Germinal center (tissue), 1 donor: ENCODE results near the gene SLBP.

Source experiments
- DNase-seq: peaks from one replicate; pipeline ENCODE4 v3.0.0; 2012; ENCODE audit warnings: mixed read lengths, low spot score

SLBP gene

GRCh38 chr4:1749370-1749769 is 37.3 kb upstream of the SLBP start:
- DNase-seq, result no peak

GRCh38 chr4:1748465-1748995 is 36.4 kb upstream of the SLBP start:
- peak; percentile 89 for DNase-seq

GRCh38 chr4:1747603-1747967 is 35.5 kb upstream of the SLBP start:
- no peak for DNase-seq

GRCh38 chr4:1746919-1747602 is 34.9 kb upstream of the SLBP start:
- DNase-seq, result no peak

GRCh38 chr4:1746265-1746691 is 34.2 kb upstream of the SLBP start:
- peak; percentile 90 for DNase-seq

GRCh38 chr4:1745697-1746096 is 33.6 kb upstream of the SLBP start:
- DNase-seq, result no peak

GRCh38 chr4:1745165-1745564 is 33.0 kb upstream of the SLBP start:
- no peak for DNase-seq

GRCh38 chr4:1744552-1744951 is 32.4 kb upstream of the SLBP start:
- no peak for DNase-seq

- no peak for DNase-seq
These were observed 31.9 kb upstream of the SLBP start for GRCh38 chr4:1743975-1744374.

GRCh38 chr4:1743551-1743950 is 31.4 kb upstream of the SLBP start:
- DNase-seq, result no peak

- no peak for DNase-seq
These were observed 29.1 kb upstream of the SLBP start for GRCh38 chr4:1741208-1741607.

GRCh38 chr4:1740021-1740545 is 28.0 kb upstream of the SLBP start:
- no peak for DNase-seq

- DNase-seq, result no peak
These were observed 27.2 kb upstream of the SLBP start for GRCh38 chr4:1739358-1739757.

GRCh38 chr4:1738410-1738809 is 26.3 kb upstream of the SLBP start:
- DNase-seq, result no peak

GRCh38 chr4:1737666-1738065 is 25.5 kb upstream of the SLBP start:
- DNase-seq, result no peak

GRCh38 chr4:1736812-1737211 is 24.7 kb upstream of the SLBP start:
- no peak for DNase-seq

GRCh38 chr4:1735215-1735614 is 23.1 kb upstream of the SLBP start:
- no peak for DNase-seq

- no peak for DNase-seq
These were observed 20.8 kb upstream of the SLBP start for GRCh38 chr4:1732911-1733310.

GRCh38 chr4:1731180-1731579 is 19.1 kb upstream of the SLBP start:
- no peak for DNase-seq

- DNase-seq, result no peak
These were observed 18.5 kb upstream of the SLBP start for GRCh38 chr4:1730532-1731135.

GRCh38 chr4:1728061-1728980 is 16.2 kb upstream of the SLBP start:
- DNase-seq, result no peak
